Activated T-helper 2 cell treated with anti-CD3 and anti-CD28 coated beads, Interferon-gamma antibody, Interleukin-2, Interleukin-4, amounts not matched to agents 10 μg/mL and 5 μg/mL and 100 μg/mL, durations not matched to agents 14 hours and 24 hours and 36 hours (primary cell): ENCODE measurements around the gene COPS4. TPM values are rescaled to one million over a fixed set of nuclear protein-coding genes. Genes with fewer than 3 reads are reported as not detected.

Source experiments
- DNase-seq: peaks from one replicate; pipeline ENCODE4 v3.0.0; 2021; ENCODE audit warnings: low spot score
- H3K27ac Mint-ChIP-seq: one replicate; pipeline ENCODE4 v1.8.0; 2021; ENCODE audit warnings: mixed read lengths
- H3K27me3 Mint-ChIP-seq: one replicate; pipeline ENCODE4 v1.8.0; 2021; ENCODE audit warnings: low read depth, mixed read lengths
- H3K36me3 Mint-ChIP-seq: one replicate; pipeline ENCODE4 v1.8.0; 2021; ENCODE audit warnings: low read depth, mixed read lengths
- H3K4me1 Mint-ChIP-seq: one replicate; pipeline ENCODE4 v1.8.0; 2021; ENCODE audit warnings: low read depth, mixed read lengths
- H3K4me3 Mint-ChIP-seq: one replicate; pipeline ENCODE4 v1.8.0; 2021; ENCODE audit warnings: low read depth, mild to moderate bottlenecking, moderate library complexity, mixed read lengths
- H3K9me3 Mint-ChIP-seq: one replicate; pipeline ENCODE4 v1.8.0; 2021; ENCODE audit warnings: mixed read lengths
- intact Hi-C: fragments of 100-400 bp; cut with micrococcal nuclease; formaldehyde crosslinking; loops from one replicate; pipeline ENCODE4 v1.15.1; 2023
- total RNA-seq: library from RNA; stranded (reverse); gene quantifications from 2 replicates; pipeline ENCODE4 v1.2.3, GENCODE V29; 2022

COPS4 gene
- total RNA-seq, 1 donor from 2014 or later = 35.2 TPM

- intact Hi-C loops = no loop called here
- peaks cover 15% of the 10 kb centered on the region for H3K4me1 Mint-ChIP-seq
- no peak overlapping the region for H3K27ac Mint-ChIP-seq
- no peaks in the 10 kb centered on the region for H3K36me3 Mint-ChIP-seq
- H3K27me3 Mint-ChIP-seq = peaks cover 21% of the 10 kb centered on the region
- DNase-seq = no peak
- no peak overlapping the region for H3K4me3 Mint-ChIP-seq
- peaks cover 3% of the 10 kb centered on the region for H3K9me3 Mint-ChIP-seq
Observed at GRCh38 chr4:83121246-83121645, 86.3 kb downstream of the COPS4 start.

GRCh38 chr4:83124111-83124780 is 89.3 kb downstream of the COPS4 start:
- H3K4me3 Mint-ChIP-seq = no peak overlapping the region
- H3K4me1 Mint-ChIP-seq = peaks cover 15% of the 10 kb centered on the region
- H3K9me3 Mint-ChIP-seq = peaks cover 3% of the 10 kb centered on the region
- H3K36me3 Mint-ChIP-seq = peaks cover 3% of the 10 kb centered on the region
- intact Hi-C loops = no loop called here
- no peak overlapping the region for H3K27ac Mint-ChIP-seq
- H3K27me3 Mint-ChIP-seq = peaks cover 15% of the 10 kb centered on the region
- DNase-seq = no peak

Other genes with a start within 250 kb of the COPS4 start
- gene SCD5, start 236.4 kb upstream of the COPS4 start, total RNA-seq = 1.0 and 1.1 TPM in 2 replicates
- 138 and 142 TPM in 2 replicates for gene SEC31A, start 144.0 kb upstream of the COPS4 start, total RNA-seq
- gene THAP9, start 134.4 kb upstream of the COPS4 start, total RNA-seq = 1.8 and 2.6 TPM in 2 replicates
- 28.0 and 30.6 TPM in 2 replicates for gene LIN54, start 24.4 kb upstream of the COPS4 start, total RNA-seq
- gene PLAC8, start 79.5 kb downstream of the COPS4 start, total RNA-seq = 31.5 and 41.8 TPM in 2 replicates
- gene COQ2, start 249.6 kb downstream of the COPS4 start, total RNA-seq = 19.5 and 20.6 TPM in 2 replicates